ENCODE results near the gene UFD1. TPM values are rescaled to one million over a fixed set of nuclear protein-coding genes. Genes with fewer than 3 reads are reported as not detected.

UFD1 gene
- total and polyA plus RNA-seq, 9 donors, result 27.8 to 58.8 (median 44.4) TPM

Other genes starting within 250 kb of the UFD1 start
- gene CLTCL1, start 187.5 kb downstream of the UFD1 start, total RNA-seq, result 22.2 TPM
- 10 to 100 TPM; 11.9 to 23.4 (median 18.1) TPM for gene CLTCL1, start 187.5 kb downstream of the UFD1 start, polyA plus RNA-seq (ENCODE audit: insufficient read depth in 1 of 8, insufficient read length in 8 of 8, low replicate concordance in 1 of 8)
- gene HIRA, start 47.5 kb downstream of the UFD1 start, total RNA-seq, result 9.6 TPM
- 10 to 100 TPM; 16.6 to 23.4 (median 19.4) TPM for gene HIRA, start 47.5 kb downstream of the UFD1 start, polyA plus RNA-seq (ENCODE audit: insufficient read depth in 1 of 8, insufficient read length in 8 of 8, low replicate concordance in 1 of 8)
- gene MRPL40, start 46.6 kb downstream of the UFD1 start, total RNA-seq, result 40.2 TPM
- 10 to 100 TPM; 25.6 to 35.3 (median 28.5) TPM for gene MRPL40, start 46.6 kb downstream of the UFD1 start, polyA plus RNA-seq (ENCODE audit: insufficient read depth in 1 of 8, insufficient read length in 8 of 8, low replicate concordance in 1 of 8)
- gene C22orf39, start 31.5 kb downstream of the UFD1 start, total RNA-seq, result 33.2 TPM
- gene C22orf39, start 31.5 kb downstream of the UFD1 start, polyA plus RNA-seq (ENCODE audit: insufficient read depth in 1 of 8, insufficient read length in 8 of 8, low replicate concordance in 1 of 8), result 10 to 100 TPM; 32.7 to 37.9 (median 34.5) TPM
- gene CDC45, start 727 bp upstream of the UFD1 start, total RNA-seq, result 6.1 TPM
- 10 to 100 TPM in 3 of 8 donors, 1 to 10 TPM in 5; 8.3 to 12.7 (median 9.5) TPM for gene CDC45, start 727 bp upstream of the UFD1 start, polyA plus RNA-seq (ENCODE audit: insufficient read depth in 1 of 8, insufficient read length in 8 of 8, low replicate concordance in 1 of 8)
- gene CLDN5, start 45.2 kb upstream of the UFD1 start, total RNA-seq, result 50.8 TPM
- 10 to 100 TPM; 34.8 to 78.1 (median 52.1) TPM for gene CLDN5, start 45.2 kb upstream of the UFD1 start, polyA plus RNA-seq (ENCODE audit: insufficient read depth in 1 of 8, insufficient read length in 8 of 8, low replicate concordance in 1 of 8)
- 67.6 TPM for gene SEPTIN5, start 235.3 kb upstream of the UFD1 start, total RNA-seq
- gene SEPTIN5, start 235.3 kb upstream of the UFD1 start, polyA plus RNA-seq (ENCODE audit: insufficient read depth in 1 of 8, insufficient read length in 8 of 8, low replicate concordance in 1 of 8), result 100 to 1,000 TPM in 6 of 8 donors, 10 to 100 TPM in 2; 91.3 to 122 (median 106) TPM
- 13.7 TPM for gene GP1BB, start 244.3 kb upstream of the UFD1 start, total RNA-seq
- 10 to 100 TPM in 4 of 8 donors, 1 to 10 TPM in 4; 7.9 to 25.2 (median 10.9) TPM for gene GP1BB, start 244.3 kb upstream of the UFD1 start, polyA plus RNA-seq (ENCODE audit: insufficient read depth in 1 of 8, insufficient read length in 8 of 8, low replicate concordance in 1 of 8)

Measured in muscle of leg (tissue), 9 donors.